ENCODE data around the gene CUL7.

DNA sequence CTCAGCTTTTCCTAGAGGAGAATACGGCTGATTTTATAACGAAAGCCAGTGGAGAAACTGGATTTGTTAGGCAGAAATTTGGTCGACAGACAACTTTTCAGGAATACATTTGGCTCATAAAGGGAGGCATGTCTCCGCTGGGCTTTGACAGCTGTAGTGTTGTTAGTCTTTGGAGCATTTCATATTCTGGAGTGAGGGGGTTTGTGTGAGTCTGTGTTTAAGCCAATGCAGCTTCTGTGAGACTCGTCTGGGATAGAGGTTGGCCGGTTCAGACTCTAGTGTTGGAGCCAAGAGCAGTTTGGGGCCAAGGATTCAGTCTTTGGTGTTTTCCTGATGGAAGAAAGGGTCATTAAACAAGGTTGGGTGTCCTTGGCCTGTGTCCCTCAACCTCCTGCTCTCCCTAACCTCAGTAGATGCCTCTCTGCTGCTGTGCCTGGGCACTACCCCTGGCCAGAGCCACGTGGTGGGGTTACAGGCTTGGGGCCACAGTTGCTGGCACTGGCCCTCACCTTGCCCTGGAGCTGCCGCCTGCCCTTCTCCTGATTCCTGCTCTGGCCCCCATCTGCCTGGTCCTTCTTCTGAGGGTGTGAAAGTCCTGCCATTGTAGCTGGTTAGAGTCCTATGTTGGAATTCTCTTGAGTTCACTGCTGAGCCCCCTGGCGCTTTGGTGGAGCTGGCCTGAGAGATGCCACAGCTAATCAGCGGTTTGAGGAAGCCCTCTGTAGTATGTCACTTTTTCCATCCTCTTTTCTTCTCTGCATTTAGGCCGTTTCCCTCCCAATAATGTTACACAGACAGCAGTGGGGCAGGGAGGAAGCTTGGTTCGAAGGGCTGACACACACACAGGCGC lies 29.4 kb upstream of the CUL7 start:
- TF ChIP-seq, protein P1, sequence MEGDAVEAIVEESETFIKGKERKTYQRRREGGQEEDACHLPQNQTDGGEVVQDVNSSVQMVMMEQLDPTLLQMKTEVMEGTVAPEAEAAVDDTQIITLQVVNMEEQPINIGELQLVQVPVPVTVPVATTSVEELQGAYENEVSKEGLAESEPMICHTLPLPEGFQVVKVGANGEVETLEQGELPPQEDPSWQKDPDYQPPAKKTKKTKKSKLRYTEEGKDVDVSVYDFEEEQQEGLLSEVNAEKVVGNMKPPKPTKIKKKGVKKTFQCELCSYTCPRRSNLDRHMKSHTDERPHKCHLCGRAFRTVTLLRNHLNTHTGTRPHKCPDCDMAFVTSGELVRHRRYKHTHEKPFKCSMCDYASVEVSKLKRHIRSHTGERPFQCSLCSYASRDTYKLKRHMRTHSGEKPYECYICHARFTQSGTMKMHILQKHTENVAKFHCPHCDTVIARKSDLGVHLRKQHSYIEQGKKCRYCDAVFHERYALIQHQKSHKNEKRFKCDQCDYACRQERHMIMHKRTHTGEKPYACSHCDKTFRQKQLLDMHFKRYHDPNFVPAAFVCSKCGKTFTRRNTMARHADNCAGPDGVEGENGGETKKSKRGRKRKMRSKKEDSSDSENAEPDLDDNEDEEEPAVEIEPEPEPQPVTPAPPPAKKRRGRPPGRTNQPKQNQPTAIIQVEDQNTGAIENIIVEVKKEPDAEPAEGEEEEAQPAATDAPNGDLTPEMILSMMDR (conservative IDR thresholded peaks at IDR 0.05; ENCODE audit: low read length) = no peak
- TF ChIP-seq EZH2phosphoT487 (IDR thresholded peaks at IDR 0.05; ENCODE audit: borderline replicate concordance, low read depth, low read length) = no peak
